NCI-H2029 (cell line): ENCODE data around the gene SLC35E1.
"Not testable (repeated sequence)": the region's sequence is repeated elsewhere in the genome, so short reads cannot be mapped to it uniquely, and the experiment has no call there.

Experiments used
- DNase-seq: peaks from one replicate; lab custom pipeline; 2025; lab: John Stamatoyannopoulos, UW

Gene SLC35E1

DNA sequence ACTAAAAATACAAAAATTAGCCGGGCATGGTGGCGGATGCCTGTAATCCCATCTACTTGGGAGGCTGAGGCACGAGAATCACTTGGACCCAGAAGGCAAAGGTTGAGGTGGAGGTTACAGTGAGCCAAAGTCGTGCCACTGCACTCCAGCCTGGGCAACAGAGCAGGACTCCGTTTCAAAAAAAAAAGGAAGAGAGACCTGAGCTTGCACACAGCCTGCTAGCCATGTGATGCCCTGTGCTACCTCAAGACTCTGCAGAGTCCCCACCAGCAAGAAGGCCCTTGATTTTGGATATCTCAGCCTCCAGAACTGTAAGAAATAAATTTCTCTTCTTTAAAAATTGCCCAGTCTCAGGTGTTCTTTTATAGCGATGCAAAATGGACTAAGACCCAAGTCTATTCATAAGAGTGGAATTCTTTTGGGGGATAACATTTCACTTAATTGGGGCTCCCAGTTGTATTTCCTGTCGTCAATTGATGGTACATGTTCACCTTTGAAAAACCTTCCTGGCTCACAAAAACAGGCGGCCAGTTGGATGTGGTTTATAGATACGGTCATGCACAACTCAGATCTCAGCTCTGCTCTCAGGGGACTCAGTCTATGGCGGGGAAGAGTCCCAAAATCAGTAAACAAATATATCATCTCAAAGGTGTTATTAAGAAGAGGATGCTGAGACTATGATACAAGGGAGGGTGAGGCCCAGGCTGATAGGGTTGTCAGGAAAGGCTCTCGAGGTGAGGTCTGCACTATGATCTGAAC lies 27.6 kb downstream of the SLC35E1 start:
- no peak for DNase-seq

DNA sequence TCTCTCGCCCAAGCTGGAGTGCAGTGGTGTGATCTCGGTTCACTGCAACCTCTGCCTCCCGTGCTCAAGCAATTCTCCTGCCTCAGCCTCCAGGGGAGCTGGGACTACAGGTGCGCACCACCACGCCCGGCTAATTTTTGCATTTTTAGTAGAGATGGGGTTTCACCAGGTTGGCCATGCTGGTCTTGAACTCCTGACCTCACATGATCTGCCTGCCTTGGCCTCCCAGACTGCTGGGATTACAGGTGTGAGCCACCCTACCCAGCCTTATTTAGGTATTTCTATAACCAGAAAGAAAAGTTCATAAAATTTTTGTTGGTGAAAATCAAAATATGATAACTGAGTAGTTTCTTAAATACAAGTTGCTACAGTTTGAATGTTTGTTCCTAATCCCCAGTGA lies 28.5 kb downstream of the SLC35E1 start:
- DNase-seq: not testable (repeated sequence)

DNA sequence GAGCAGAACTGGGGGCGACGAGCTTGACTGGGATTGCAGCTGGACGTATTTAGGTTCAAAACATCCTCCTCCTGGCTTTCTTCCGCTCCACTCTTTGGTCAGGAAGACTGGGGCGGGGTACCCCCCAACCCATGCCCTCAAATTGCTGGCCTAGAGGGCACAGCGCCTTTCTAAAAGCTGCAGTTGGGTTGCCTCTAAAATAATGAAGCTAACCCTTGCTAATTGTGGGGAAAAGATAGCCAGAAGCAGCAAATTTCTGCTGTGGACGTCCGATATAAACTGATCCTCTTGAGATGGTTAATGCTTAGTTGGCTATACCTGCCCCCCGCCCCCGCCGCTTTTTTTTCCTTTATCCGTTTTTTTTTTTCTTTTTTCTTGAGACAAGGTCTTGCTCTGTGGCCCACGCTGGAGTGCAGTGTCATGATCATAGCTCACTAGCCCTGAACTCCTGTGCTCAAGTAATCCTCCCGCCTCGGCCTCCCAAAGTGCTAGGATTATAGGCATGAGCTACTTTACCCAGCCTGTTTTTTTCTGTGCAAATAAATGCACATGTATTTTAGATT lies 29.2 kb downstream of the SLC35E1 start:
- no peak for DNase-seq

DNA sequence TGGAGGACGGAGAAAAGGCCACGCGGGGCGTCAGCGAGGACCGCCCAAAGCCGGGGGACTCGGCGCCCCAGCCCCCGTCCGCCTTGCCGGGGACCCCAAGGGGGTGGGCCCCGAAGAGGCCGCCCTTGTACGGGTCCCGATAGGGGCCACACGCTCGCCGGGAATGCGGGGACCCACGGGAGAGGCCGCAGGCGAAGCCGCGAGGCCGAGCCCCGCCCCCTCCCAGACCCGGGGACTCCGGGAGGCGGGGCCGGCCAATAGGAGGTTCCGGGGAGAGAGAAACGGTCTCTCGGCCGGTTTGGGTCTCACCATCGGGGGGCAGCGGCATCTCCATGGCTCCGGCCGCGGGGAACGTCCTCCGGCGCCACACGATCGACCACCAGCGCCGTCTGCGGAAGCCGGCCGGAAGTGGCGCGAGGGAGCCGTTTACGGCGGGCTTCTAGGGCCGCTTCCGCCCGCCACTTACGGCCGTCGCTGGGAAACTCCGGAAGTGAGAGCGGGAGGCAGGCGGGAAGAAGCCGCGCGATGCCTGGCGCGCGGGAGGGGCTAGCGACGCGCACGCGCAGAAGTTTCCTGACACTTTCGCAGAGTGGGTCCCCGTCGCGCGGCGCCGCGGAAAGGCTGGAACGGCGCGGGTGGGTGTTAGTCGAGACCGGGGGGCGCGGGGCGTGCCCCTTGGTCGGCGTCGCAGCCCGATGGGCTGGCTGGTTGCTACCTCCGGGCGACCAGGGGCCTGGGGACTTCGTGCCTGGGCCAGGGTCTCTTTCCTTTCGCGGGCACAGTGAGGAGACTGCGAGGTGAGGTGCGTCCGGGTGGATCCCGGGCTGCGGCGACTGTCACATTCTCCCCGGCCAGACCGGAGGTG lies 29.9 kb downstream of the SLC35E1 start, which contains the start of gene CHERP:
TSS of gene CHERP (minus strand) at position 393 of the 865 bp plus-strand sequence. CDS start at position 334, 59 bp downstream.
- peak; percentile 95 for DNase-seq

DNA sequence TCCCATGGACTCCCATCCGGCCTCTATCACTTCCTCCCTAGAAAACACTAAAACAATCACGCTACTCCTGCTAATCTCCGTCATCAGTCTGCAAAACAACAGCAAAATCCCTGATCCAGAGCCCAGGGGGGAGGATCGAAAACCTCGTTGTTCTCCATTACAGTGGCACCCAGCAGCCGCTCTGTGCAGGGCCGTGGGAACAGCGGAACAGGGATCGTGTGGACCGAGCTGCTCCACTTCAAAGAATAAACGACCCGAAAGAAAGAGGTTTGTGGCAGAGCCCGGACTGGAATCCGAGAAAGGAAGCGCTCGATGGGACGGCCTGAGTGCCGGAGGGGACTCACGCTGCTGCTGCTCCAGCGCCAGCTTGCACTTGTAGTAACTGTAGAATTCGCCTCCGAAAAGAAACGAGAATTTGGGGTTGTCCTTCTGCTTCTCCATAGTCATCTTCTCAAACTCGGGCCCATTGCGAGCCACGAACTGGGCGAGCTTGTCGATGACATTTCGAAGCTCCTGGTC lies 30.6 kb downstream of the SLC35E1 start:
- no peak for DNase-seq

DNA sequence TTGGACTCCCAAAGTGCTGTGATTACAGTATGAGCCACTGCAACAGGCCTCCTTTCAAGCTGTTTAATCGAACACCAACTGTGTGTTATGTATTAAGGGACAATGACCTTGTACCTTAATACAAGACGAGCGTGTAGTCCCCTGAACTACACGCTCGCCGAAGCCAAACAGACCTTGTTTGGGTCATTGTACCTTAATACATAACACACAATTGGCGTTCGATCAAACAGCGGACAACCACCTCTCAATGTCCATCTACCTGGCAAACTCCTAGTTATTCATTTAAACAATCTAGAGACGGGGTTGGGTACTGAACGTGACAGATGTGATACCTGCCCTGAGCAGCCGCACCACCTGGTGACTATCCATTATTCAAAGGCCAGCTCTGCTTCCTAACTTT lies 31.3 kb downstream of the SLC35E1 start:
- DNase-seq: no peak

DNA sequence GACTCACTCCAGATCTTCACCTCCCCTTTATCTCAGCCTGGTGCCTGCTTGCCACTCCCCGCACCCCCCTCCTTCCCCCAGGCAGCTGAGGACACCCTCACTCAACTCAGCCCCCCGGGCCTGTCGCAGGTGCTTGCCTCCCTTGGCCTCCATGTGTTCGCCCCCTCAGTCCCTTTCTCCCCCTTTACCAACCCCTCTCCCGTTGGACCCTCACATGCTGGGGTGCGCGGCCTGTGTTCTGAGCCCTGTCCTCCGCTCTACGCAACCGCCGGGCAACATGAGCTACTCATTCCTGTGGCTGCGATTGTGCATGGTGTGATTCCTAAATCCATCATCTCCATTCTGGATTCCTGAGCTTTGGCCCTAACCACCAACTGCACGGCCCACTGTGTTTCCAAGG lies 35.1 kb downstream of the SLC35E1 start:
- DNase-seq: no peak

DNA sequence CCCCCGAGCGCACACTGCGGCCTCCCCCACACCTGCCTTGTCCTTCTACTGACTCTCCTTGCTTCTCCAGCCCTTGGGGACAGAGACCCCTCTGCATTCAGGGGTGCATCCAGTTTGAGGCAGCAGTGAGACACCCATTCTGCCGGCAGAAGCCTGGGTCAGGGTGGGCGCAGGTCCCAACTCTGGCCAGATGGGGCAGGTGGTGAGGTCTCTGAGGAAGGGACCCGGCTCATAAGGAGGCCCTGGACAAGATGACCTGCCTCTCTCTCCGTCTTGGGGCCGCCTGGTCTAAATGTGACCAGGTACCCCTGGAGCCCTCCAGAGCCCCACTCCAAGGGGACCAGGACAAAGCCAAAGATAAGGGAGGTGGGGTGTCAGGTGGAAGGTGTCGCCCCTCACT lies 36.1 kb downstream of the SLC35E1 start:
- no peak for DNase-seq

DNA sequence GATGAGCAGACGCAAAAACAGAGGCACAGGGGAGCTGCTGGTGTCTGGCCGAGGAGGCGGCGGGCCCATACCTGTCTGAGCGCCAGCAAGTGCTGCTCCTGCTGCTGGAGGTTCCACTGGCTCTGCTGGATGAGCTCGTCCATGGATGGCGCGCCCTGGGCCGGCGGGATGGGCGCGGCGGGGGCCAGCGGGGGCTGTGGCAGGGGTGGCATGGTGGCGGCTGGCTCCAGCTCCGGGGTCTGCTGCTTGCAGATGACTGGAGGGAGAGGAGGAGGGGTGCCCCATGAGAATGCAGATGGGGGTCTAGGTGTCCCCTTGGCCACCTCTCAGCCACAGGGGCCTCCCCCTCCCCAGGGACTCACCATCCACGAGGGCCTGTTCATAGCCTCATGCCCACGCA lies 36.8 kb downstream of the SLC35E1 start:
- no peak for DNase-seq

DNA sequence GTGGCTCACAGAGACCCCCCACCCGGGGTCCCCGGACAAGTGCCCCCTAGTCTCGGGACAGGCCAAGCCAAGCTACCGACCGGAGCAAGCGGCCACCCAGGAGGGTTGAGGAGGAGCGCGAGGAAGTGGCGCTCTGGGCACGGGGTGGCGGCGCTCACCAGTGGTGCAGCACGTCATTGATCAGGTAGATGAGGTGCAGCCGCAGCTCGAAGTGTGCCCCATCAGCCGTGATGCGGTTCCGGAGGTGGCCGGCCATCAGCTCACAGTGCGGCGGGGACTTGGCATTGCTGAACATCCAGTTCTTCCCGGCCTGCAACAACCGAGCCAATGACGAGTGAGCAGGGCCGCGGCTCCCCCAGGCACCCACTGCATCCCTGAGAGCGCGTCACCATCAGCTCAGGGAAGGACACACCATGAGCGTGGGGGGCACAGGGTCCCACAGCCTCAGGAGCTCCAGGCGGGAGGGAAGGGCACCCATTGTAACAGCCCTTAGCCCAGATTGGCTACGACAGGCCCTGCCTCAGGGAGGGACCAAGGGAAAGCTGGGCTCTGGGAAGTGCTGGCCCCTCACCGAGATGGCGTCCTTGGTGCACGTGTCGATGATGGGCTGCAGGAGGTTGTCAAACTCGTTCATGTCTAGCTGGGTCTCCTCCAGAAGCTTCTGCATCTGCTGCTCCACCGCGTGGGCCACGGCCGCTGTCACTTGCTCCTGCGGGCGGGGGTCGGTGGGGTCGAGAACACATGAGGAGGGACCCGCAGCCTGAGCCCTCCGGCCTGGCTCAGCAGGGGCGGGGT lies 39.6 kb downstream of the SLC35E1 start:
- no peak for DNase-seq

DNA sequence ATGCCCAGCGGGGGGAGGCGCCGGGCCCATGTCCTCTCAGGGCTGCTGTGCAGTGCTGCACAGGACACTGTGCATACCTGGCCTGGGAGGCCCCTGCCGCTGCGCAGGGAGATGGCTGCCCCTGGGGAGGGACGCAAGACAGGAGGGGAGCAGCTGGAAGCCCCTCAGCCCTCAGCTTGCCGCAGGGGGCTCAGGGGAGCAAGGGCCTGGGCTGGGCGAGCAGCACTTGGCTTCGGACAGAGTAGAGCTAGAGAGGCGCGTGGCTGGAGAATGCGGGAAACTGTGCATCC lies 40.9 kb downstream of the SLC35E1 start:
- no peak for DNase-seq

DNA sequence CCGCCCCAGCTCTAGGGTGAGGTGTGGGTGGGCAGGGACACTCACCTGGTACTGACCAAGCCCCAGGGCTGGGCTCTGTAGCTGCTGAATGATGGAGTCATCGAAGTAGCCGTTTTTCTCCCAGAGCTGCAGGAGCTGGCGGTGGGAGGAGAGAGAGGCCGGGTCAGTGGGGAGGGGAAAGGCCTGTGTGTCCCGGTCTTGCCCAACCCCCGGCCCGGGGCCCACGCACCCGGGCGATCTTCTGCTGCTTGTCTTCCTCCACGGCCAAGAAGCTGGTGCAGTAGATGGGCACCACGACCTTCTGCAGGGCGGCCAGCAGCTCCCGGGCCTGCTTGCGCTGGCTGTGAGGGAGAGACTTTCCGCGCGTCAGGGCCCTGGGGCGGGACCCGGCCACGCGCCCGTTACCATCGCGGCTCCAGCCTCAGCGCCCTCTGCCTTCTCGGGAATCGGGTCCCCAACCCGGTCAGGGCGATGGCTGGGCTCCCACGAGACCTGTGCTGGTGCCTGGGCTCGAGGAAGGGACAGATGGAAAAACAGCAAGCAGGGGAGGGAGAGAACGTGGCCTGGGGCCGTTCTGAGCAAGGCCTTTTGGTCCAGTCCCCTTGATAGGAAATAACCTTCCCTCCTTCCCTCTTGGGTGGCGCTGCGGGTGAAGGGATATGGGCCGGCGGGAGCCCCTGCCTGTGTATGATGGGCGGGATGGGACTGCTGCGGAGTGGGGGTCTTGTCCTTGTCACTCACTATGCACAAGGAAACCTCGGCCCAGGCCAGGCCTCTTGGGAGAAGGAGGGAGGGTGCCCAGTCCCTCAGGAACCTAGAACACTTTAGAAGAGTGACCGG lies 41.5 kb downstream of the SLC35E1 start:
- no peak for DNase-seq

DNA sequence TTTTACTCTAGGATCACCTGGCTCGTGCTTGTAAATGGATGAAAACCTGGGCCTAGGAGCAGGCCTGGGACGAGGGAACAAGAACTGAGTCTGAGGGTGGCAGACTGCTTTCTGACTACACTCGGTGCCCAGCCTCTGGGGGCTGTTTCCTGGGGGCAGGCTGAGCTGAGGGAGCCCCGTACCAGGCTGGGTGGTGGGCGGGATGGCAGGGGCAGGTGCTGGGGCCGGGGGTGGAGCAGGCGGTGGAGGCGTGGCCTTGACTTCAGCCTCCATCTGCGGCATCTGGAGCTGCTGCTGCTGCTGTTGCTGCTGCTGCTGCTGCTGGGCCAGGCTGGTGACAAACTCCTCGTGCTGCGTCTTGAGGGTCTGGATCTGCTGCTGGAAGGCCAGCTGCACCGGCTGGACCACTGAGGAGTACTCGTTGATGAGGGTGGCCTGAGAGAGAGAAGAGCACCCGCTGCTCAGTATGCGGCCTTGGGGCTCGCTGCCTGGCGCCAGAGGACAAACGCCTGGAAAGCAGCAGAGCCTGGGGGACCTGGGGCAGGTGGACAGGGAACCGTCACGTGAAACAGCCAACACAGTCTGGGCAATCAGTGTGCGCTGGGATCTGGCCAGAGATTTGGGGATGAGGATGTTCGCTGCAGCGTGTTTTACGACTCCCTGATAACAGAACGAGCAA lies 42.6 kb downstream of the SLC35E1 start:
- no peak for DNase-seq

DNA sequence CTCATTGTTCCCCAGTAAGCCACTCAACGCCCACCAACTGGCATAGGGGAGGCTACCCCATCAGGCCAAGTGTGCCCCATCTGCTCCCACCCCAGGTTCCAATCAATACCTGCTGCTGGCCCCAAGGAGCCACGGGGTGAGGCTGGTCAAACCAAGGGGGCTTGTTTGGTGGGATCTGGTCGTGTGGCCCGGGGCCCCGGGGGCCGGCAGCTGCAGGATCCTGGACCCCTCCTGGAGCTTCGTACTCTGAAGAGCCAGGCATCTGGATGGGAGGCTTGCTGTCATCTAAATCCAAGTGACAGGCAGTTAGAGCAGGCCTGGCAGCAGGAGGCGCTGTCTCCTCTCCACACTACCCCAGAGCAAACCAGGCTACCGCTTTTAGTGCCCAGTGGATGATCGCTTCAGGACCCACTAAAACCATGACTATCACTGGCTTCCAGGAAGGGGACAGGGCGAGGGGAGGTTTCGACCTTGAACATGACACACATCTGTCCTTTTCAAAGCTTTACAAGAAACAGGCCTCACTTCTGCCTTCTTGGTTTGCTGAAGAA lies 44.2 kb downstream of the SLC35E1 start:
- no peak for DNase-seq

DNA sequence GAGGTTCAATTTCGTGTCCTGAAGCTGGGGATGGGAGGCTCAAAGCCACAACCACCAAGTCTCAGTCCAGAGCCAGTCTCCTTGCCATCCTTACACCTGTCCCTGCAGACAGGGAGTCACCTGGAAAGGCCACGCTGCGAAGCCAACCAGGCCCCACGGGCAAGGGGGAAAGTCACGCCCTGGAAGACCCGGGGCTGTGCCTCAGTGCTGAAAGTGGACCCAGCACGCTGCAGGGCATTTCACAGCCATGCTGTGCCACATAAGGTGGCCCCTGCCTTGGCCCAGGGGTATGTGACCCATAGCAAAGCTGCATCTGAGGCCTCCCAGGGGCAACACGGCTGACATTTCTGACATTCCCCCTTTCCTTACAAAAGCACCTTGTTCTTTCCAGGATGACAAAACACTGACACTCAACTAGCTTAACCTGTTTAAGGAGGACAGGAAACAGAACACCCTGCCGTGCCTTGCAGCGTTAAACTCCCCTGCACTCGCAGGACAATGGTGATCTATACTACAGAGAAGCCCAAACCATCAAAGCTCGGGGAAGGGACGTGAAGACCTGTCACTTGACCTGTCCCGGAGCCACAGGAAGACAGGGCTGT lies 44.8 kb downstream of the SLC35E1 start:
- no peak for DNase-seq

DNA sequence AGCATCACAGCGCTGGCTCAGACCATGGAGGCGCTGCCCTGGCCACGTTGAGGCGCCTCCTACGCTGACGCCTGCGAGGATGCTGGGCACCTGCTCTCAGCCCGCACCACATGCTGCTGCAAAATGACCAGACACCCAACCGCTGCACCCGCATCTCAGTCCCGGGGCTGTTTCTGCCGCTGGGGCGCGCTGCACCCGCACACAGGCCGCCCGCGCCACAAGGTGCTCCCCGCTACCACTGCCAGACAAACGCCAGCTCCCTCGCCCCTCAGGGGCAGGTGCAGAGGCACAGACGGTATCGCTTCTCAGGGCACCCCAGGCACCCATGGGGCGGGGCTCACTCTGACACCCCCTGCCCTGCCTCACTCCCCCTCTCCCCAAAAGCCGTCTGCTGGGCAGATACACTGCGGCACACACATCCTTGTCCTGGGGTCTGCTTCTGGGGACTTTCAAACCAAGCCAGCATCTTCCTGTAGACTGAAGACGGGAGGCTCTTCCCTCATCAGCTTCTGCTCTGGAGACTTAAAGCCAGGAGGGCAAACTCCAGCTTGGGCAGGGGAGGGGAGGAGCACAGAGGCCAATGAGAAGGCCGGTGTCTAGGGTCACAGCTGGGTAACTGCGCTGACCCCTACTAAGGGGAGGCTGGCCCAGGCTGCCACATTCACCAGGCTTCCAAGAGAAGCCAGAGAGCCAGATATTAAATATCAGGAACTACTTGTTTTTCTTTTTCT lies 46.3 kb downstream of the SLC35E1 start:
- DNase-seq: no peak

DNA sequence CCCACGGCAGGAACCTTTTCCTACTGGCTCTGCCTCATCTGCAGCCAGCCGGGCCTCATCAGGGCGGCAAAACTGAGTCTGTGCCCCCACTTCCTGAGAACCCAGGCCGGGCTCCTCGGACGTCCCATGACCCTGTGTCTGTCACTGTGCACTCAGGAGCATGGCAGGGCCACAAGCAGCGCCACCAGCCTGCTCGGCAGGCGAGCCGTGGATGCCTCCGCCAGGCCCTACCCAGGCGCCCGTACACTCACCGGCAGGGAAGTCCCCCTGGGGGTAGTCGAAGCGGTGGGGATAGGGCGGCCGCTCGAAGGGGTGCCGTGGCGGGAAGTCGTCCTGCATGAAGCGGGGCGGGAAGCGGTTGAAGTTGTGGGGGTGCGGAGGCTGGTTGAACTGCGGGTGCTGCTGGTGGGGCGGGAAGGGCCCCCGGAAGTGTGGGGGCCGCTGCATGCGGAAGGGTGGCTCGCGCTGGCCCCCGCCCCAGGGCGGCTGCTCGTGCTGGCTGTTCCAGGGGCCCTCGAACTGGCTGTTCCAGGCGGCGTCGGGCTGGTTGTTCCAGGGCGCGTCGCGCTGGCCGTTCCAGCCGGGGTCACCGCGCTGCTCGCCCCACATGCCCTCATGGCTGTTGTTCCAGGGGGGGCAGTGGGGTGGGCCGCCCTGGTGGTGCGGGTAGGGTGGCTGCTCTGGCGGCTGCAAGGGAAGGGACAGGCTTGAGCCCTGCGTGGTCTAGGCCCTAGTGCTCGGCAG lies 47.1 kb downstream of the SLC35E1 start:
- DNase-seq: no peak
